Measurements from ENCODE around the gene AQP5. TPM values are rescaled to one million over a fixed set of nuclear protein-coding genes. Genes with fewer than 3 reads are reported as not detected.

The AQP5 gene
- total RNA-seq, 1 donor from 2014 or later = not detected

GRCh38 chr12:49925433-49926204 is 36.1 kb upstream of the AQP5 start:
- no peak for TF ChIP-seq CTCF (IDR thresholded peaks at IDR 0.05; ENCODE audit: partially characterized antibody, unreplicated experiment)
- Mint-ChIP-seq H3K36me3 (ENCODE audit: unreplicated experiment) (no peaks in the 10 kb centered on the region), H3K27ac (ENCODE audit: unreplicated experiment) (no peak overlapping the region), H3K27me3 (ENCODE audit: unreplicated experiment) (peaks cover 8% of the 10 kb centered on the region), H3K4me1 (ENCODE audit: low read depth, unreplicated experiment) (no peaks in the 10 kb centered on the region), H3K4me3 (ENCODE audit: unreplicated experiment) (no peak overlapping the region), H3K9me3 (ENCODE audit: unreplicated experiment) (peaks cover 2% of the 10 kb centered on the region)
- DNase-seq = no peak

DNA sequence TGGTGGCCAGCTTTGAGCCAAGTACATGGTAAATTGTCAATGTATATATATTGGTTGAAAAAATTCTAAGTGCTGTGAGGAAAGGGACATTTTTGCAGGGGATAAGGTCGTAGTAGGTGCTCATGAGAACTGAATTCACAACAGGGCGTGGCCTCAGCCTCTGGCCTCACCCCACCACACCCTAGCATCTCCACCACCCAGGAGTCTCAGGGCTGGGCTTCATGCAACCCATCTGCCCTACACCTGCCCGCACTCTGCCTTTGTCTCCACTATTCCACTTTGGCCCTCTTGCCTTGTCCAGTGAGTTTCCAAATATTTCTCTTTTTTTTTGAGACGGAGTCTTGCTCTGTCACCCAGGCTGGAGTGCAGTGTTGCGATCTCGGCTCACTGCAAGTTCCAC is 33.2 kb upstream of the AQP5 start:
- Mint-ChIP-seq H3K4me3 (ENCODE audit: unreplicated experiment) (no peak overlapping the region), H3K9me3 (ENCODE audit: unreplicated experiment) (no peaks in the 10 kb centered on the region), H3K27ac (ENCODE audit: unreplicated experiment) (no peak overlapping the region), H3K36me3 (ENCODE audit: unreplicated experiment) (no peaks in the 10 kb centered on the region), H3K27me3 (ENCODE audit: unreplicated experiment) (peaks cover 2% of the 10 kb centered on the region), H3K4me1 (ENCODE audit: low read depth, unreplicated experiment) (no peaks in the 10 kb centered on the region)
- TF ChIP-seq CTCF (IDR thresholded peaks at IDR 0.05; ENCODE audit: partially characterized antibody, unreplicated experiment) = no peak
- no peak for DNase-seq

DNA sequence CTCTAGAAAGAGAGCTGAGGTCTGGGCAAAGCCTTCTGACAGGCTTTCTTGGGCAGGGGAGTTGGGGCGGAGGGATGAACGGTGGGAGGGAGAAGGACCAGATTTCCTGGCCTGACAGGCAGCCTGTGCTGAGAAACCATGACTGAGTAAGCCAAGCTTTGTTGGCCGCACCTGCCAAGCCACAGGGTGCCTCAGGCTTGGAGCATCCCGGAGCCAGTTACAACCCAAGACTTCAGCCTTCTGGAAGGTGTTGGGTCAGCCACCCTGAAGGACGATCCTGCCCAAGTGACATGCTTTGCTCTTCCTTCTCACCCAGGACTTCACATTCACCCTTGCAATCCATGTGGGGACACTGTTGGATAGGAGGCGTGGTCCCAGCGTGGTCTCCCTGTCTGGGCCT is 32.1 kb upstream of the AQP5 start:
- no peak overlapping the region for H3K4me3 Mint-ChIP-seq (ENCODE audit: unreplicated experiment)
- no peak overlapping the region for H3K27ac Mint-ChIP-seq (ENCODE audit: unreplicated experiment)
- peaks cover 2% of the 10 kb centered on the region for H3K36me3 Mint-ChIP-seq (ENCODE audit: unreplicated experiment)
- no peak for TF ChIP-seq CTCF (IDR thresholded peaks at IDR 0.05; ENCODE audit: partially characterized antibody, unreplicated experiment)
- no peak for DNase-seq
- peaks cover 2% of the 10 kb centered on the region for H3K27me3 Mint-ChIP-seq (ENCODE audit: unreplicated experiment)
- peaks cover 3% of the 10 kb centered on the region for H3K4me1 Mint-ChIP-seq (ENCODE audit: low read depth, unreplicated experiment)
- H3K9me3 Mint-ChIP-seq (ENCODE audit: unreplicated experiment) = peaks cover 2% of the 10 kb centered on the region

- Mint-ChIP-seq H3K27me3 (ENCODE audit: unreplicated experiment) (peaks cover 2% of the 10 kb centered on the region), H3K4me1 (ENCODE audit: low read depth, unreplicated experiment) (peaks cover 3% of the 10 kb centered on the region), H3K36me3 (ENCODE audit: unreplicated experiment) (peaks cover 8% of the 10 kb centered on the region), H3K9me3 (ENCODE audit: unreplicated experiment) (peaks cover 2% of the 10 kb centered on the region), H3K4me3 (ENCODE audit: unreplicated experiment) (no peak overlapping the region), H3K27ac (ENCODE audit: unreplicated experiment) (no peak overlapping the region)
- TF ChIP-seq CTCF (IDR thresholded peaks at IDR 0.05; ENCODE audit: partially characterized antibody, unreplicated experiment) = peak; percentile 44
- no peak for DNase-seq
Observed at GRCh38 chr12:49930515-49931288, 31.0 kb upstream of the AQP5 start.

DNA sequence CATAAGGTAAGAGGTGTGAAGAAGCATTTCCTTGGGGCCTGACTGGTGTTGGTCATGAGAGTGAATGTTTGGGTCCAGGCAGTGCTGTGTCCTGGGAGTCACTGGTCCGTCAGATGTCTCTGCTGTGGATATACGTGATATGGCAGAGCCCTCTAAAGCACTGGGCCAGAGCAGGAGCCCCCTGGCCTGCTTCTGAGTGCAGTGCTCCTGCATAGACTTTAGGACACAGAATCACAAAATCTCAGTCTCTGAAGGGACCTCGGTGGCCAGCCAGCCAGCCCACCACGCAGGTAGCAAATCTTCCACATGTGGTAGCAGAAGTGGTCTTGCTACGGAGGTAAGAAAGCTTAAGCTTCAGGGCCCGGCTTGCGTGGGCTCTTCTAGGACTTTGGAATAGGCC is 29.6 kb upstream of the AQP5 start:
- H3K27ac Mint-ChIP-seq (ENCODE audit: unreplicated experiment) = no peak overlapping the region
- peaks cover 8% of the 10 kb centered on the region for H3K36me3 Mint-ChIP-seq (ENCODE audit: unreplicated experiment)
- no peak for TF ChIP-seq CTCF (IDR thresholded peaks at IDR 0.05; ENCODE audit: partially characterized antibody, unreplicated experiment)
- DNase-seq = no peak
- no peak overlapping the region for H3K4me3 Mint-ChIP-seq (ENCODE audit: unreplicated experiment)
- peaks cover 3% of the 10 kb centered on the region for H3K4me1 Mint-ChIP-seq (ENCODE audit: low read depth, unreplicated experiment)
- peaks cover 2% of the 10 kb centered on the region for H3K9me3 Mint-ChIP-seq (ENCODE audit: unreplicated experiment)
- peaks cover 2% of the 10 kb centered on the region for H3K27me3 Mint-ChIP-seq (ENCODE audit: unreplicated experiment)
